GM19468 (cell line): ENCODE measurements around the gene RPS6KA2.

Source experiments
- ATAC-seq: cut with Tn5 transposase; IDR thresholded peaks from one replicate; pipeline ENCODE4 v1.9.1; 2021; ENCODE audit warnings: mild to moderate bottlenecking, moderate library complexity, moderate number of reproducible peaks; ENCODE audit not compliant: unreplicated experiment; ENCODE audit errors: extremely low read depth

RPS6KA2 gene

DNA sequence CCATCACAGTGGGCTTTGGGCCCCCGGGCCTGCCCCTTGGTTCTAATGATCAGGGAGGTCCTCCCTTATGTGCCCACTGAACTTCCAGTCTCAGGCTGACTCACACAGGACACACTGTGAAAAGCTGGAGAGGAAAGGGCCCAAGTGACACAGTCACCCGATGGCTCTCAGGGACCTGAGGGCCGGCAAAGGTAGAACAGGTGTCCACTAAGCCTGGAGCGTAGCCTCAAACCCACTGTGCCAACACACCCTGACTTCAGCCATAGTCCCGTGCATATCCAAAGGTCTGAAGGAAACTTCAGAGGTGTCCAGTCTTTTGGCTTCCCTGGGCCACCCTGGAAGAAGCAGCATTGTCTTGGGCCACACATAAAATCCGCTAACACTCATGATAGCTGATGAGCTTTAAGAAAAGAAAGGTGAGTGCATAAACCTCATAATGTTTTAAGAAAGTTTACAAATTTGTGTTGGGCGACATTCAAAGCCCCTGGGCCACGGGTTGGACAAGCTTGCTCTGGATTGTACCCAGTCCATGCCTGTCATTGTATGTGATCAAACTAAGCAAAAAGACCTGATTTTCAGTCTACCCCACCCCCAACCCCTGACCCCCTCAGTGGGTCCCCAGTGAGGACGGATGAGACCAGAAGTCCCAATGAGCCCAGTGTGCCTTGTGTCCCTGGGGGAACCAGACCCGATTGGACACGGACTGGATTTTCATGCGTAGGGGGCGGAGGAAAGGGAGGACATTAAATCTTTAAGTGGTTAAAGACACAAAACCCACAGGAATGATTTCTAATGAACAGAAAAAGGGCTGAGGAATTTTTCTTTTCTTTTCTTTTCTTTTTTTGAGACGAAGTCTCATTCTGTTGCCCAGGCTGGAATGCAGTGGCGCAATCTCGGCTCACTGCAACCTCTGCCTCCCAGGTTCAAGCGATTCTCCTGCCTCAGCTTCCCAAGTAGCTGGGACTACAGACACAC is 46.7 kb downstream of the RPS6KA2 start:
- ATAC-seq, result no peak

DNA sequence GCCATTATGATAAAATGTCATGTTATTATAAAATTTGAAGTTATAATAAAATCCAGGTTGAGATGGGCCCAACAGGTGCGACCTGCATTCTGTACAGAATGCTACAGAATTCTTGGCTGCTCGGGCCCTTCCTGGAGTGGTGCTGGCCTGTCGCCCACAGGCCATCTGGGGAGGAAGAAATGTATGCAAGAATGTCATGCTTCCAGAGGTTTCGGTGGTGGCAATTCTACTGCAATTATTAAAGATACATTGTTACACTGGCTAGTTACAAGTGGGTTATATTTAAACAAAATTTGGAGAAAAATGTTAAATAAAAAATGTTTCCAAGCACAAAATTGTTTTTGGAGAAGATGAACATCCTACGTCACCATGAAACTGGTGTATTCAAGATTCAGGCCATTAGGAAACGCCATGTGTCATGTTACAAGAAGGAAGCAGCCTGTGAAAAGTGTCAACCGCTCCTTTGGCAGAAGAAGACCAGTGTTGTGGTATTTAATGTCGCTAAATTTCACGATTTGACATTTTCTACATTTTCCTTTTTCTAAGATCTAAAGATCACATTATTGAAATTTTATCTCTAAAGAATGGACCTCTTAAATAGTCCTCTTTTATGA is 47.7 kb downstream of the RPS6KA2 start:
- no peak for ATAC-seq

DNA sequence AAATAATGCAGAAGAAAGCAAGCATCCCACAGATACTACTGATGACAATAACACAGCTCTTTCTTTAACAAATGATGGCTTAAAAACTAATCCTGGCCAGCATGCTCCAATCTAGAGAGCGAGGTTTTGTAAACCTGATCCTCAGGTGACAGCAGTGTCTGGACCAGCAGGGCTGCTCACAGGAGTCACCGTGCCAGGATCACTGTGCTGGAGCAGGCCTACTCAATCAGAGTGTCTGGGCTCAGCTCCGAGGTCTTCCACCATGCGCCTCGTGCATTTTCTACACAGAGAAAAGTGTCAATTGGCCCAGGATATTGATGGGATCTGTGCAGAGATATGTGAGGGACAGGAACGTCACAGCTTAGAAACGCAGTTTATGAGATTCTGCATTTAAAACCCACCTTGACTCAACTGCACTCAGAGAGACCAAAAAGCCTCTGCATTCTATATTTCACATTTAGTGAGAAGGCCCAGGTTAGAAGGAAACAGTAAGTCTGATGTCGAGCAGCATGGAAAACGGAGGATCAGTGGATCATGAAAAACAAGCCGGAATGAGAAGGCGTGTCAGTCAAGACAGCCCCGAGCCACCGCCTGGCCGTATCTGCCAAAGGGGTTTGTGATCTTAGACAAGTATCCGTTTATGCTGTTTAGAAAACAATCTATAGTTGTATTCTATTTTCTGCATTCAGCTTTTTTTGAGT is 48.4 kb downstream of the RPS6KA2 start:
- no peak for ATAC-seq

DNA sequence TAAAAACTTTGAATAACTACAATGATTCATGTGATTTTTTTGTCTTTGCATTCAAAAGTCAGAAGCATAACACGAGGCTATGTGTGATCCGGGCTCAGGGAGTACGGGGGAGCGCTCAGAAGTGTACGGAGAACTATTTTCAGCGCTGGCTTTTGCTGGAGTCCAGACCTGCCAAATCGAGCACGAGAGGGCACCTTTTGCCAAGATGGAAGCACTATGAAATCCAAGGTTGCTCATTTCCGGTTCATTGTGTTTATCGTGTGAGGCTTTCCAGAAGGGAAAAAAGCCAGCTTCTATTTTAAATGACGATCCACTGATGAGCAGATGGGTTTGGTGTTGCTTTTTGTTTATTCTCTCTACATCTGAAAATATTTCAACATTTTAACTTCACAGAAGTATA is 51.8 kb downstream of the RPS6KA2 start:
- no peak for ATAC-seq

DNA sequence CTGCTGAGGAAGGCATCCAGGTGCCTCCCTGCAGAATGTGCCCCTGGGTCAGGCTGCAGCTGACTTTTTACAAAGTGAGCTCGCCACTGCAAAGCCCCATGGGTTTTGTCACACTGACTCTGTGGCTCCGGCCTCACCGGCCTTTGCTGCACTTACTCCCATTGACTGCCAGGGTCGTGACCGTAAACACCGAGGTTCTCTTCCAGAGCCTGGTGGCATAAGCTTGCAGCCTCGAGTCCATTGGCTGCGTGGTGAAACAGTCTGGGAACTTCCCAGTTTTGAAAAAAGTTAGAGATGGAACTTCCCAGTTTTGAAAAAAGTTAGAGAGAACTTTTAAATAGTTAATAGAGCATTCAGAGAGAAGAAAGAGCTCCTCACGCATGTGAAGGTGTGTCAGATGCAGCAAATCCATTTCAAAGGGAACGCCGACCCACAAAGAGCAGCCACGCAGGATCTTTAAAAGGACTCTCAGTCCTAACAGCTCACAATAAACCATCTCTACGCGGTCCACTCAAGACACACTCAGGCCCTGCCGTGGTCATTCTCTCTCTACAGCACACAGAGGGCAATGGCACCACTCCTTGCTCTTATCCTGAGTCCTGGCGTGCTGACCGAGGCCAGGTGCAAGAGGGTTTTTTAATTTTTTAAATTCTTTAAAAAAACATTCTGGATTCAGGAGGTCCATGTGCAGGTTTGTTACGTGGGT is 53.4 kb downstream of the RPS6KA2 start:
- ATAC-seq, result no peak

DNA sequence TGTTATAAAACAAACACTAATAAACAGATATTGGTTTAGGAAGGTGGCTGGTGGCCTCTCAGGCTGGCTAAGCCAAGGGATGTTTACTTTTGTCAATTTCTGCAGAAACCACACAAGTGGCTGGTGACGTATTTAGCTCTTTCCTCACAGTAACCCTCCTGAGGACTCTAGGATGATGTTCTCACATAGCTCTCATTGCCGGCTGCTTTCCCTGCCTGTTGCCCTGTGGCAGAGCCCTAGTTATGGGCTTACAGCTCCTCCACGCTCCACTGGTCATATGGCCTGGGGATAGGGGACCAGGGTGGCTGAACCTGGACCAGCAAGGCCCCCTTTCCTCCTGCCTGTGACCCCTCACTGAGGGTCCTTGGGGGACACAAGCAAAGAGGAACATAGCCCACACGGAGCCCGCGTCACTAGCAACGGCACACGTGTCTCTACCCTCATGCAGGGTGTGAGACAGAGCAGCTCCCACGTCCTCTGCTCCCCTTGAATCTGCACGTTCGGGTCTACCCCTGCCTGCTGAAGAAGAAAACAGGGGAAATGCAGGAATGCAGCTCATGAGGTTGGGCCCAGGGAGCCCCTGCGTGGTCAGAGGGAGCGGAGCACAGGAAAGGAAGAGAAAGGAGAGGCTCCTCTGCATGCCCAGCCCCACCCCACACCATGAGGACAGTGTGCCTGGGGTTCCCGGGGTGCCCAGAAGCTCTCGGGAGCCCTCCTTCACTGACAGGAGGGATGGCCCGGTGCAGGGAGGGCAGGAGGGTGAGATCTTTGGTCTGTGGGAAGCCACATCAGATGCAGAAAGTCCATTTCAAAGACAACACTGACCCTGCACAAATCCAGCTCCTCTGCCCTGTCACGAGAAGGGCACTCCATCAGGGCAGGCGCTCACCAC is 54.4 kb downstream of the RPS6KA2 start:
- ATAC-seq, result no peak

DNA sequence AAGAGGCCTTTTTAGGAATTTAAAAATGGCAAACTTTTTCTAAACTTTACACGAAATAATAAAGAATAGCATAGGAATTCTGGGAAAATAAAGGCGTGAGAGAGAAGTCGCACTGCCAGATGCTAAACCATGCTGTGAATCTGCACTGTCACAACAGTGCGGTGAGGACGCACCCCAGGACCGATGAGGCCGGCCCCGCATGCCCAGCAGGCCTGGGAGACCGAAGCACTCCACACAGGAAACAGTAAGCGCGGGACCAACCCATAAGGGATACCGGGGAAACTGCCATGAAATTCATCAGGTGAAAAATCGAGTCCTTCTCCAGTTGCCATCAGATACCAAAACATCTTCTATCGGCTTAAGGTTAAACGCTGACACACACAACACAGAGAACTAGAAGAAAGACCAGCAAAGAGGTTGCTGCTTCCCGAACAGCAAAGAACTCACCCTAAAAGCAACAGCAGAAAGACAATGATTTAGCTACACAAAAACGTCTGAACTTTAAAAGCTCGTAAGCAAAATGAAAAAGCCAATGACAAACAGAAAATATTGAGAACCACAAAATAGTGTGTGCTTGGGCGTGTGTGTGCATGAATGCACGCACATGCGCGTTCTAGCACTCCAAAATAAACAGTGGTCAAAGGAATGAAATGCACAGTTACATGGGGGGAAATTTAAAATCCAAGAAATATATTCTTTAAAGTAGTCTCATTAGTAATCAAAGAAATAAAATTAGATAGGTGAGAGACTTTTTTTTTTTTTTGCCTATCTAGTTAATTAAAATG is 55.9 kb downstream of the RPS6KA2 start:
- ATAC-seq, result no peak

DNA sequence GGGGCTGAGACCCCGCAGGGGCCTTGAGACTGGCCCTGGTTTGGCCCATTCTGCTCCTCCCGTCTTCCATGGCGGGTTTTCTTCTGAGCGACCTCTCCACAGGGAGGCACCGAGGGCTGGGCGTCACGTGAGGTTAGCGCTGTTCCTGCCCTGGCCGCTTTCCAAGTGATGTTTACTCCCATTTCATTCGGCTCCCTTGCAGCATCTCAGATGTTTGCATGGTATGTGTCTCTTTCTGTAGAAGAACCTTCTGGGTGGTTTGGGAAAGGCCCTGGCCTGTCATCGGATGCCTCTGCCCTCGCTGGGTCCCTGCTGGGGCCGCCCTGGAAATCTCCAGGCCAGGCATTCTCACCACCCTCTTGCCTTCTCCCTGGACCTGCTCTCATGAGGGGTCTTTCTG is 57.8 kb downstream of the RPS6KA2 start:
- ATAC-seq, result no peak

DNA sequence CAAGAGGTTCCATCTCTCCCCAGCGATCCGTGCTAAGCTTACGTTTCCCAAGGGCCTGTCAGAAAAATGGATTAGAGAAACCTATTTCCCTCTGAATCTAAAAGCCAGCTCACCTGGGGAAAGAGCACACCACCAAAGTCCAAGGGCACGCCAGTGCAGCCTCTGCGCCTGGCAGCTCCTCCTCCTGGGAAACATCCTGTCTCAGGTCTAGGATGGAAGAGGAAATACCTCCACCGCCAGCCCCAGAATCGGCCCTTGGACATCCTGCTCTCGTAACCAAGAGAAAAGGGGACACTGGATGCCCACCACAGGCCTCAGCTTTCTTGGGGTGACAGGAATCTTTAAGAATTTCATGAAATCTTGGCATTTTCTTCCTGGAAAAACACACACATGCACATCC is 59.2 kb downstream of the RPS6KA2 start:
- no peak for ATAC-seq

DNA sequence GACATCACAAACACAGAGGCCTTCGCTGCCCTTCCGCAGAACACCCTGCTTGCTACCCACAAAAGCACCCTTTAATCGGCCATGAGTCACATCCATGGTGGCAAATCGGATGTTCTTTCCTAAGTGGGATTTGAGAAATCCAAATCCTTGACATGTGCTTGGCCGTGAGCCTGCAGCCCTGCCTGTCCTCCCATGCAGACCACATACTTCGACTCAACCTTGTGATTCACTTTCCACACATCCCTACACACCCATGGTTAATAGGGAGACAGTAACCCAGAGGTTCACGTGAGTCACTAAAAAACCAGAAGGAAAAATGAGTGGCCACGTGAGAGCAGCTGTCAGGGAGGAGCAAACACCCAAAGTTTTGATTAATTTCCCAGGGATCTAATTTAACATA is 59.9 kb downstream of the RPS6KA2 start:
- ATAC-seq, result no peak

DNA sequence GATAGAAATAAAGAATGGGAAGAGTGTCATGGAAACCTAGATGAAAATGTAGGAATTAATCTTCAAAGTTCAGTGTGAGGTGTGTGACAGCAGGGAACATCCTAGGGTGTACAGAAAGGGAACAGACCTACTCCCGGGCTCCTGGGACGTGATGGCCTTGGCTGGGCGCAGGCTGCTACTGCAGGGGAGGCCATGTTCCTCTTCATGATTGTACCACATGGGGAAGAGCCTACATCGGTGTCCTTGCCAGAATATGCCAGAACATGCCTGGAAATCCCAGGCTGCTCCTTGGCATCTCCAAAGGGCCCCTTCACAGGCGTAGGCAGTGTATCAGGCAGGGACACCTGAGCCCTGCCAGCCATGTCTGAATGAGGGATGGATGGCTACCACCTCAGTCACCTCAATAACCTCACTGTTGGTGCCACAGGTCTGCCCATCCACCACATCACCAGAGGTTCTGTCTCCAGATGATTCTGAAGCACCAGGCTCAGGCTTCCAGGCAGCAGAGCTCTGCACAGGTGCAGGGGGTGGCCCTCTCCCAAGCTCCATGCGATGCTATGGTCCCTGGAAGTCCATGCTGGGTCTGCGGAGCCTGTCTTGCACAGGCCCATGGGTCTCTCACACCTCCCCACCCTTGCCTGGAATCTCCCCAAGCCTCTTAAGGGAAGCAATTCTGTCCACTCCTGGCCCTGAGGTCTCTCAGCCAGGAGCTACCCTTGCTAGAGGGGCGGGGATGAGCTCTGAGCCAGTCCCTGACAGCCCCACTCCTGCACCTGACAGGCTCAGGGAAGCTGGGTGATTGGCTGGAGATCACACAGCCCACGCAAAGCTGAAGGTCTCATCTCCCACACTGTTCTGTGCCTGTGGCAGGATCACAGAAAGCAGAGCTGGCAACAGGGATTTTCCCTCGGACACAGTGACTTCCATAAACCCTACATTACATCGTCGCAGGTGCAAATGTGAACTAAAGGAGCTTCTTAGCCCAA is 60.7 kb downstream of the RPS6KA2 start:
- no peak for ATAC-seq

DNA sequence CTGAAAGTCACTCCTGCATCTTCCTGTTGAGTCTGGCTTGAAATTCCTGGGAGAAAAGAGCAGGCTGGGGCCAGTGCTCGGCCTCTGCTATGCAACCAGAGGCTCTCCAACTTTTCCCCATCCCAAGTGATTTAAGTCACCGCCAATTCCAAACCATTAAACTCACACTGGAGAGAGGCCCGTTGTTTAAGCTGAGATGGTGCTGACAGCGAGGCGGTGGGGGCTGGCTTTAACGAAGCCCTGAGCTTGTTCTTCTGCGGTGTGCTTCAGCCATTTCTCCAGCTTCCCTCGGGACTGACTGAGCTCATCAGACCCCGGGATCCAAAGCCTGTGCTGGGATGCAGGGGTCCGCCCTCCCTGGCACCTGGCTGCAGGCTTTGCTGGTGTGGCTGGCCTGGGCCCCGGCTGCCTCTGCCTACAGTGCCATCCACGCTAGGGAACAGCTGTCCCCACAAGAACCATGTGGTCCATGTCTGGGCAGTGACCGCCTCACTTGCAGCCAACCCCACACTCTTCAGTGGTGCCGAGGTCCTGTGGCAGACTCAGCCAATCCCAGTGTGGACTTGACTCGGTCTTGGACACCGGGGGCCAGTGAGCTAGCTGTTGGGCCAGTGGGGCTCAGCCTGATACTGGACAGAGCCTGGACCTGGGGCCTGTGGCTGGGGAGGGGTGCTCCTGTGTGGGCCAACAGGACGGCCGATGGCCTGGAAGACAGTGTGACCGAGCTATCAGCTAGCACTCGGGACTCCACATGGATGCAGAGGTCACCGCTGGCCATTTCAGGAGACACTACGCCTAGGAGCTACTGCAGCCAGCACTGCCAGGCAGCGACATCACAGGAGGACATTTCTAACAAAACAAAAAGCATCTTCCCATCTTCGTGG is 61.7 kb downstream of the RPS6KA2 start:
- no peak for ATAC-seq

DNA sequence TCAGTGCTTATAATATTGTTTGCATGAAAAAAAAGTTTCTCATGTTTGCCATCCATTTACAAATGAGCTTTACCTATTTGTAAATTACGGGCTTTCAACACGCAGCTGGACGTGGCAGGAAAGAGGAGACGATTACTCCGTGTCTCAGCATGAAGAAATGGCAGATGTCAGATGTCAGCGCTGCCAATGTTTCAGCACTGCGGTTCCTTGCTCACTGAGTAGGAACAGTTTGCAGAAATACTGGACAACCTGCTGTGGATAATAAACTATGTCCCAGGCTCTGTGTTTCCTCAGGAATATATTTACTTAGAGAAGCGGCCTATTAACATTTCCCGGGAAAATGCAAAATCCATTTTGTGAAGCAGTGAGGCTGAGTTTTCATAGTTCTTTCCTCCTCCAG is 63.2 kb downstream of the RPS6KA2 start:
- no peak for ATAC-seq

DNA sequence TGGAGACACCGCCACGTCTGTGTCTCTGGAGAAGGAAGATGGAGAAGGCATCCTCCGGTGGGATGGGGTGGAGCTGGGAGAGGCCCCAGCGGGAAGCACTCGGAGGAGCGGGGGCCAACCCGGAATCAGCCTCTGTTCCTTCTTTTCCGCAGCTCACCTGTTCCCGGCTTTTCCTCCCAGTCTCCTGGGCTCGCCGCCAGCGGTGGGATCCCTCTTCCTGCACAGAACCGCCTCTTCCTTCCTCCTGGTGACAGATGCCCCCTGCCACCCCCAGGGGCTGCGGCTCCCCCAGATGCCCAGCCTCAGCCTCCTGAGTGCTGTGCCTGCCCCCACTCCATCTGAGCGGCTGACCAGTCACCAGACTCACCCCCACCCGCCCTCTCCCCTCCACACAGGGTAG is 63.9 kb downstream of the RPS6KA2 start:
- no peak for ATAC-seq

DNA sequence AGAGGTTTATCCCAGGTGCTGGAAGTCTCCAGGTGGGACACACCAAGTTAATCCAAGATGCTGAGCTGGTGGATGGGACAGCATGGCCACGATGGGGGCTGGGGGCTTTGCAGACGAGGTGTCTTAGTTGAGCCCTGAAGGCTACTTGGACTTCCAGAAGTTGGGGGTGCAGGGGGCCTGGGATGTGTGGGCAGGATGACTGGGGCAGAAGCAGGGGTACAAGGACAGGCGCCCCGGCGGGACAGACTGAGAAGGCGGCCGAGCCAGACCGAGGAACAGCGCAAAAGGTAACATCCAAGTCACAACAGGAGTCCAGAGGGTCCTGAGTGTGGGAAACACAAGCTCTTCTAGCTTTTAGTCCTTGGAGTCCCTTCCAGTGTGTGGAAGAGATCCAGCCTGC is 64.3 kb downstream of the RPS6KA2 start:
- no peak for ATAC-seq

DNA sequence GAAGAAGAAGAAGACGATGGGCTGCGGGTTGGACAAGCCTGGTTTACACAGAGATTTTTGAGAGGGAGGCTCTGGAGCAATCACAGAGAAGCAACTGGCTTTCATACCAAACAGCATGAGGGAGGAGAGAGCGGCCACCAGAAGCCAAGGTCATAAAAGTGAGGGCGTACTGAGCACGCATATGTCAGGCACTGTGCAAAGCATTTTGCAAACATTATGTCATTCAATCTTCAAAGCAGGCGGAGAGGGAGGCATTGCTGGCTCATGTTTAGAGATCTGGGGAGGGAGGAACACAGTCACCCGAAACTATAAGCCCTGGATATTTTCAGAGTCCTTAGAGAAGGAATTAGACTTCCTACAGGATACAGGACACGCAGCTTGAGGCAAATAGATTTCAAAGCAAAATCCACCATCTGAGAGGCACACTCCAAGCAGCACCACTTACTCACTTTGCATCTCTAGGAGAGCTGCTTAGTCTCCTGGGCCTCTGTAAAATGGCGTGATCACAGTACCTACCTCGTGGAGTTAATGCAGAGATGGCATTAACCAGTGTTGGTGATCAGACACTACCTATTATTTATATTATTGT is 65.2 kb downstream of the RPS6KA2 start:
- ATAC-seq, result no peak
